WTC11 (cell line): ENCODE data around the gene EN2. TPM values are rescaled to one million over a fixed set of nuclear protein-coding genes. Genes with fewer than 3 reads are reported as not detected.

Experiments used
- ATAC-seq: fragments of 200-7000 bp; cut with Tn5 transposase; 2 replicates; pipeline ENCODE4 v1.10.0; 2021; ENCODE audit warnings: mild to moderate bottlenecking, moderate library complexity
- CTCF ChIA-PET: fragments of 300-600 bp; sonication (Branson Sonifier 250); formaldehyde crosslinking; loops from one replicate; lab custom pipeline; 2021; ENCODE audit warnings: antibody characterized with exemption; lab: Charles Lee
- POLR2A ChIA-PET: fragments of 350-600 bp; sonication (Branson Sonifier 250); formaldehyde crosslinking; loops from one replicate; lab custom pipeline; 2021; ENCODE audit warnings: antibody characterized with exemption; lab: Charles Lee
- DNase-seq: peaks from one replicate; pipeline ENCODE4 v3.0.0; 2021; ENCODE audit warnings: low spot score
- H3K27ac Mint-ChIP-seq: 2 replicates; pipeline ENCODE4 v1.8.0; 2021; ENCODE audit warnings: mixed read lengths
- H3K27me3 Mint-ChIP-seq: 2 replicates; pipeline ENCODE4 v1.8.0; 2021; ENCODE audit warnings: low read depth, mild to moderate bottlenecking, moderate library complexity, mixed read lengths
- H3K36me3 Mint-ChIP-seq: 2 replicates; pipeline ENCODE4 v1.8.0; 2021; ENCODE audit warnings: mixed read lengths
- H3K4me1 Mint-ChIP-seq: 2 replicates; pipeline ENCODE4 v1.8.0; 2022; ENCODE audit warnings: mixed read lengths
- H3K4me3 Mint-ChIP-seq: 2 replicates; pipeline ENCODE4 v1.8.0; 2021; ENCODE audit warnings: mild to moderate bottlenecking, moderate library complexity, mixed read lengths
- H3K9me3 Mint-ChIP-seq: 2 replicates; pipeline ENCODE4 v1.8.0; 2021; ENCODE audit warnings: mixed read lengths
- CBFB ChIP-seq: sonication (generic); formaldehyde crosslinking; IDR thresholded peaks from 2 replicates; pipeline ENCODE4 v1.8.1; 2022; ENCODE audit warnings: mild to moderate bottlenecking, low read depth, missing genetic modification reagents
- ETV6 ChIP-seq: sonication (generic); formaldehyde crosslinking; IDR thresholded peaks from 2 replicates; pipeline ENCODE4 v1.8.1; 2022; ENCODE audit warnings: mild to moderate bottlenecking, missing genetic modification reagents
- GABPB1 ChIP-seq: sonication (generic); formaldehyde crosslinking; IDR thresholded peaks from 2 replicates; pipeline ENCODE4 v1.8.1; 2023; ENCODE audit warnings: mild to moderate bottlenecking, missing genetic modification reagents
- GRHL2 ChIP-seq: fragments of 250-450 bp; sonication (Bioruptor Pico); IDR thresholded peaks from 2 replicates; pipeline ENCODE4 v1.8.0; 2022; ENCODE audit warnings: mild to moderate bottlenecking, moderate library complexity; ENCODE audit not compliant: insufficient replicate concordance, severe bottlenecking
- GTF2I ChIP-seq: fragments of 250-450 bp; sonication (Bioruptor Pico); conservative IDR thresholded peaks from 2 replicates; pipeline ENCODE4 v1.4.0; 2021; ENCODE audit warnings: mild to moderate bottlenecking
- NFYB ChIP-seq: sonication (generic); formaldehyde crosslinking; conservative IDR thresholded peaks from 2 replicates; pipeline ENCODE4 v1.8.0; 2022; ENCODE audit warnings: low read depth, missing genetic modification reagents
- NR1H2 ChIP-seq: sonication (generic); formaldehyde crosslinking; IDR thresholded peaks from 2 replicates; pipeline ENCODE4 v1.9.0; 2021; ENCODE audit warnings: mild to moderate bottlenecking, moderate library complexity, missing genetic modification reagents
- NR2C2 ChIP-seq: sonication (generic); formaldehyde crosslinking; IDR thresholded peaks from 2 replicates; pipeline ENCODE4 v1.8.0; 2022; ENCODE audit warnings: mild to moderate bottlenecking, missing genetic modification reagents
- NR3C1 ChIP-seq: sonication (generic); formaldehyde crosslinking; conservative IDR thresholded peaks from 2 replicates; pipeline ENCODE4 v1.8.1; 2023; ENCODE audit warnings: low read depth, mild to moderate bottlenecking, missing genetic modification reagents
- OVOL2 ChIP-seq: fragments of 250-450 bp; sonication (Bioruptor Pico); IDR thresholded peaks from 2 replicates; pipeline ENCODE4 v1.9.0; 2021; ENCODE audit warnings: mild to moderate bottlenecking, borderline replicate concordance
- PREB ChIP-seq: sonication (generic); formaldehyde crosslinking; IDR thresholded peaks from 2 replicates; pipeline ENCODE4 v1.8.1; 2022; ENCODE audit warnings: mild to moderate bottlenecking, missing genetic modification reagents, moderate library complexity, borderline replicate concordance
- SMAD4 ChIP-seq: sonication (generic); formaldehyde crosslinking; IDR thresholded peaks from 2 replicates; pipeline ENCODE4 v1.8.0; 2022; ENCODE audit warnings: mild to moderate bottlenecking, missing genetic modification reagents
- TEAD4 ChIP-seq: sonication (generic); formaldehyde crosslinking; IDR thresholded peaks from 2 replicates; pipeline ENCODE4 v1.8.0; 2022; ENCODE audit warnings: mild to moderate bottlenecking, missing genetic modification reagents
- ZNF121 ChIP-seq: sonication (generic); formaldehyde crosslinking; IDR thresholded peaks from 2 replicates; pipeline ENCODE4 v1.8.0; 2023; ENCODE audit warnings: missing genetic modification reagents
- ZNF317 ChIP-seq: sonication (generic); formaldehyde crosslinking; IDR thresholded peaks from 2 replicates; pipeline ENCODE4 v1.8.1; 2023; ENCODE audit warnings: low read depth, mild to moderate bottlenecking, moderate library complexity, missing genetic modification reagents, borderline replicate concordance
- ZNF512 ChIP-seq: sonication (generic); formaldehyde crosslinking; IDR thresholded peaks from 2 replicates; pipeline ENCODE4 v1.8.1; 2022; ENCODE audit warnings: missing genetic modification reagents, borderline replicate concordance
- total RNA-seq: library from RNA; stranded (reverse); gene quantifications from 3 replicates; pipeline ENCODE4 v1.2.3, GENCODE V29; 2021
- TF ChIP-seq, protein P1 (sequence below): sonication (generic); formaldehyde crosslinking; conservative IDR thresholded peaks from 2 replicates; pipeline ENCODE4 v1.8.1; 2022; ENCODE audit warnings: mild to moderate bottlenecking, missing genetic modification reagents
- TF ChIP-seq, protein P2 (sequence below): sonication (generic); formaldehyde crosslinking; IDR thresholded peaks from 2 replicates; pipeline ENCODE4 v1.8.1; 2023; ENCODE audit warnings: mild to moderate bottlenecking, missing genetic modification reagents
- TF ChIP-seq, protein P3 (sequence below): sonication (generic); formaldehyde crosslinking; IDR thresholded peaks from 2 replicates; pipeline ENCODE4 v1.8.0; 2023; ENCODE audit warnings: mild to moderate bottlenecking, missing genetic modification reagents

The EN2 gene
- total RNA-seq, 1 experiment from 2014 or later, result not detected

- POLR2A ChIA-PET, result no interaction called here
- H3K27ac Mint-ChIP-seq, result no peak overlapping the region
- TF ChIP-seq GABPB1 (CRISPR knock-in tag), result no peak
- TF ChIP-seq NR3C1 (CRISPR knock-in tag), result no peak
- TF ChIP-seq, protein P1, sequence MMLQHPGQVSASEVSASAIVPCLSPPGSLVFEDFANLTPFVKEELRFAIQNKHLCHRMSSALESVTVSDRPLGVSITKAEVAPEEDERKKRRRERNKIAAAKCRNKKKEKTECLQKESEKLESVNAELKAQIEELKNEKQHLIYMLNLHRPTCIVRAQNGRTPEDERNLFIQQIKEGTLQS (CRISPR knock-in tag), result no peak
- no peak for TF ChIP-seq NR1H2 (CRISPR knock-in tag)
- no peak for TF ChIP-seq GRHL2
- TF ChIP-seq, all 79 proteins: peak for 0
- Mint-ChIP-seq H3K9me3 (no peaks in the 10 kb centered on the region), H3K27me3 (peaks cover 95% of the 10 kb centered on the region), H3K4me1 (peaks cover 39% of the 10 kb centered on the region), H3K4me3 (no peak overlapping the region), H3K36me3 (no peaks in the 10 kb centered on the region)
- DNase-seq, result no peak
- no peak for ATAC-seq
- CTCF ChIA-PET, result no interaction called here
Observed at GRCh38 chr7:155505422-155505793, 47.5 kb downstream of the EN2 start.

DNA sequence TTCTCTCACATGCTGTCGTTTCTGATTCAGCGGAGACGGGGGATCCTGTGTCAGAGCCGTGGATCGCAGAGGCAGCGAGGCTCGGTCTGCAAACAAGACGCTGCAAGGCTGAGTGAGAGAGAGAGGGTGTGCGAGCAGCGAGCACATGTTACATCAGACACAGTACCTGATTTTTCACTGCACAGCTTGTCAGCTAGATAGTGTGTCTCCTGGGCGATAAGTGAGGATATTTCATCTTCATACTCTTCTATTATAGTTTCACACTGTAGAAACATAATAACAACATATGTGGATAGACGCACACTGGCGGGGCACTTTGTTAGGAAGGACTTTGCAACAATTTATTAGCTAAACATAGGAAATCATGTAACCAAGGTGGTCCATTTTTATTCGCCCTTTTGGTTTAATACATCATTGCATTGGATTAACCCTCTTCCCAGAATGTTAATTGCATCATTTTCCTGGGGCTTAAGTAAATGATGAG is 49.0 kb downstream of the EN2 start:
- TF ChIP-seq GTF2I (CRISPR knock-in tag), result no peak
- peak; percentile 86 for TF ChIP-seq GABPB1 (CRISPR knock-in tag)
- no peak overlapping the region for H3K4me3 Mint-ChIP-seq
- H3K27ac Mint-ChIP-seq, result no peak overlapping the region
- H3K27me3 Mint-ChIP-seq, result peaks cover 95% of the 10 kb centered on the region
- ATAC-seq, result peak; percentile 12; the same call in 1 of the 2 replicates
- ChIA-PET POLR2A (no interaction called here), CTCF (interaction anchor here (1.0 to 1.1 kb wide), 2 partner anchors 92 to 127 kb away, joined by 3 read pairs; no protein-coding TSS in a partner anchor)
- peaks cover 46% of the 10 kb centered on the region for H3K4me1 Mint-ChIP-seq
- H3K9me3 Mint-ChIP-seq, result no peaks in the 10 kb centered on the region
- no peaks in the 10 kb centered on the region for H3K36me3 Mint-ChIP-seq
- peak; percentile 63 for DNase-seq

DNA sequence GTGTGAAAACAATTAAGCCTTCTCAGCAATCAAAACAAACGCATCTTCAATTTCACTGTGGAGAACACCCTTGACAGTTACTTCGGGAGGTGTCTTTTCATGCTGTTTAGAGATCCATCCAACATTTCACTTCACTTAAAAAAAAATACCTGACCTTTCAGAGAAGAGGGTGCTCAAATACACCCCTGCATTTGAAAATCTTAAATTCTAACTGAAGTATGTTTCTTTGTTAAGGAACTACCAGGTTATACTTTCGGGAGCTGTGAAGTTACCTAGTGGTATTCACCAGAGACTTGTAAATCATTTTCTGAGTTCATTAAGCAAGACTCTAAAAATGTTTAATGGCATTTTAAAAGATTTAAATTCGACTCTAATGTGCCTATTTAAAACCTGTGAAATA is 49.6 kb downstream of the EN2 start:
- no peak for DNase-seq
- H3K4me3 Mint-ChIP-seq, result no peak overlapping the region
- ChIA-PET CTCF (interaction anchor here (1.0 to 1.1 kb wide), 2 partner anchors 91 to 128 kb away, joined by 3 read pairs; no protein-coding TSS in a partner anchor), POLR2A (no interaction called here)
- H3K27me3 Mint-ChIP-seq, result peaks cover 95% of the 10 kb centered on the region
- no peak for ATAC-seq
- no peak for TF ChIP-seq NFYB (CRISPR knock-in tag)
- no peak for TF ChIP-seq ZNF121 (CRISPR knock-in tag)
- TF ChIP-seq SMAD4 (CRISPR knock-in tag), result no peak
- TF ChIP-seq NR2C2 (CRISPR knock-in tag), result no peak
- TF ChIP-seq, protein P2, sequence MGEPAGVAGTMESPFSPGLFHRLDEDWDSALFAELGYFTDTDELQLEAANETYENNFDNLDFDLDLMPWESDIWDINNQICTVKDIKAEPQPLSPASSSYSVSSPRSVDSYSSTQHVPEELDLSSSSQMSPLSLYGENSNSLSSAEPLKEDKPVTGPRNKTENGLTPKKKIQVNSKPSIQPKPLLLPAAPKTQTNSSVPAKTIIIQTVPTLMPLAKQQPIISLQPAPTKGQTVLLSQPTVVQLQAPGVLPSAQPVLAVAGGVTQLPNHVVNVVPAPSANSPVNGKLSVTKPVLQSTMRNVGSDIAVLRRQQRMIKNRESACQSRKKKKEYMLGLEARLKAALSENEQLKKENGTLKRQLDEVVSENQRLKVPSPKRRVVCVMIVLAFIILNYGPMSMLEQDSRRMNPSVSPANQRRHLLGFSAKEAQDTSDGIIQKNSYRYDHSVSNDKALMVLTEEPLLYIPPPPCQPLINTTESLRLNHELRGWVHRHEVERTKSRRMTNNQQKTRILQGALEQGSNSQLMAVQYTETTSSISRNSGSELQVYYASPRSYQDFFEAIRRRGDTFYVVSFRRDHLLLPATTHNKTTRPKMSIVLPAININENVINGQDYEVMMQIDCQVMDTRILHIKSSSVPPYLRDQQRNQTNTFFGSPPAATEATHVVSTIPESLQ, result no peak
- no peak for TF ChIP-seq ETV6 (CRISPR knock-in tag)
- no peak for TF ChIP-seq TEAD4 (CRISPR knock-in tag)
- no peak for TF ChIP-seq CBFB (CRISPR knock-in tag)
- no peak for TF ChIP-seq ZNF317 (CRISPR knock-in tag)
- no peak overlapping the region for H3K27ac Mint-ChIP-seq
- H3K9me3 Mint-ChIP-seq, result no peaks in the 10 kb centered on the region
- no peaks in the 10 kb centered on the region for H3K36me3 Mint-ChIP-seq
- peaks cover 53% of the 10 kb centered on the region for H3K4me1 Mint-ChIP-seq

DNA sequence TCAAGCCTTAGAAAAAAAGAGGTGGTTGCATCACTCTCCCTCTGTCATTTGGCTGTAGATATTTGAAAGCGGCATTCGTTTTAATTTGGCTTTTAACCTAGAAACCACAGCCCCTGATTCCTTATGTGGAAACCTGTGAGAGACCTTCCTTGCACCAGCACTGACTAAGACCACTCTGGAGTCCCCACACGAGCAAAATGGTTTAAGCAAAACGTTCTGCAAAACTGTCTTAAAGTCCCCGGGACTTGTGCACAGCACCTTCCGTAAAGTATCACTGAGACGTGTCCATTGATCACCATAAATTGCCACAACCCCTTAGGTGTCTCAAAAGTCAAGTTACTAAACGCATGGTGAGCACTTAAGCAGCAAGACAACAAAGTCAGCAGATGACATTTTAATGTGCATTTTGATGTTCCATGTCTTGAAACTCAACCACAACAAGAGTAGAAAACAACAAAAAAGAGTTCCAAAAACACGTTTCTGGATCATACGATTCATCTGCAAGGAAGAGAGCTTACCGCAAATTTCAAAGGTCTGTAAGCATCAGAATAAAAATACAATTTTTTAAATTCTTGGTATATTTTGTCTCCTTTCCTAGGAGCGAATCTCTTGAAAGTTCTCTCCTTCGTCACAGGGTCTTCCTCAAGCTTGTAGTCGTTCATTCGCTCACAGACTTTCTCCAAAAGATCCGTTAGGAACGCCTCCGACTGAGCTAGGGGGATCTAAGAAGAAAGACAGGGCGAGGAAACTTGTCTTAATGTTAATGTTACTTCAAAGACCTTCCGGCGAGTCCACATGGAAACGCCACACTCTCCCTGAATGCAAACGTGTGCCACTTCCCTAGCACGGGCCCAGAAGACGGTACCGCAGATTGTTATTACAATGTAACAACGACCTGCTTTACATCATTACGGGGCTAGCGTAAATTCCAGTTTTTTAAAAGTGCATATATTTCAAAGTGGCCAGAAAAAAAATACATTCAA is 50.7 kb downstream of the EN2 start:
- ATAC-seq (no peak), DNase-seq (no peak)
- Mint-ChIP-seq H3K4me1 (peaks cover 54% of the 10 kb centered on the region), H3K36me3 (no peaks in the 10 kb centered on the region), H3K27me3 (peaks cover 95% of the 10 kb centered on the region), H3K27ac (no peak overlapping the region), H3K9me3 (no peaks in the 10 kb centered on the region), H3K4me3 (peak overlapping the region; percentile 91)
- ChIA-PET CTCF (interaction anchor here (0.9 to 2.5 kb wide), 4 partner anchors 18 to 90 kb away, joined by 3 to 10 read pairs (median 4); no protein-coding TSS in a partner anchor), POLR2A (no interaction called here)
- TF ChIP-seq ZNF121 (CRISPR knock-in tag) (0 out of 2 replicates have a peak, but pooled peaks have one; percentile 2), OVOL2 (CRISPR knock-in tag) (no peak), PREB (CRISPR knock-in tag) (no peak), ZNF512 (CRISPR knock-in tag) (no peak)
- TF ChIP-seq, protein P3, sequence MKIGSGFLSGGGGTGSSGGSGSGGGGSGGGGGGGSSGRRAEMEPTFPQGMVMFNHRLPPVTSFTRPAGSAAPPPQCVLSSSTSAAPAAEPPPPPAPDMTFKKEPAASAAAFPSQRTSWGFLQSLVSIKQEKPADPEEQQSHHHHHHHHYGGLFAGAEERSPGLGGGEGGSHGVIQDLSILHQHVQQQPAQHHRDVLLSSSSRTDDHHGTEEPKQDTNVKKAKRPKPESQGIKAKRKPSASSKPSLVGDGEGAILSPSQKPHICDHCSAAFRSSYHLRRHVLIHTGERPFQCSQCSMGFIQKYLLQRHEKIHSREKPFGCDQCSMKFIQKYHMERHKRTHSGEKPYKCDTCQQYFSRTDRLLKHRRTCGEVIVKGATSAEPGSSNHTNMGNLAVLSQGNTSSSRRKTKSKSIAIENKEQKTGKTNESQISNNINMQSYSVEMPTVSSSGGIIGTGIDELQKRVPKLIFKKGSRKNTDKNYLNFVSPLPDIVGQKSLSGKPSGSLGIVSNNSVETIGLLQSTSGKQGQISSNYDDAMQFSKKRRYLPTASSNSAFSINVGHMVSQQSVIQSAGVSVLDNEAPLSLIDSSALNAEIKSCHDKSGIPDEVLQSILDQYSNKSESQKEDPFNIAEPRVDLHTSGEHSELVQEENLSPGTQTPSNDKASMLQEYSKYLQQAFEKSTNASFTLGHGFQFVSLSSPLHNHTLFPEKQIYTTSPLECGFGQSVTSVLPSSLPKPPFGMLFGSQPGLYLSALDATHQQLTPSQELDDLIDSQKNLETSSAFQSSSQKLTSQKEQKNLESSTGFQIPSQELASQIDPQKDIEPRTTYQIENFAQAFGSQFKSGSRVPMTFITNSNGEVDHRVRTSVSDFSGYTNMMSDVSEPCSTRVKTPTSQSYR (CRISPR knock-in tag), result no peak
- TF ChIP-seq, protein P1 (CRISPR knock-in tag), result no peak
